DND-41 (cell line): ENCODE measurements around the gene NF2.

Experiments
- ATAC-seq: fragments of 200-7000 bp; cut with Tn5 transposase; 3 replicates; pipeline ENCODE4 v1.9.1; 2021; ENCODE audit warnings: low read depth; ENCODE audit not compliant: insufficient read depth
- DNase-seq: peaks from one replicate; pipeline ENCODE4 v3.0.0-alpha.2; 2020
- H2AFZ ChIP-seq: 2 replicates; pipeline ENCODE4 v1.6.0; 2012; ENCODE audit warnings: low read depth, low read length
- H3K27ac ChIP-seq: 2 replicates; pipeline ENCODE4 v1.5.1; 2012; ENCODE audit warnings: low read length, inconsistent platforms
- H3K27me3 ChIP-seq: fragments of 200-600 bp; sonication (generic); 2 replicates; pipeline ENCODE4 v1.6.0; 2012; ENCODE audit warnings: low read length, mild to moderate bottlenecking, inconsistent platforms; ENCODE audit not compliant: insufficient read depth, poor library complexity
- H3K36me3 ChIP-seq: 2 replicates; pipeline ENCODE4 v1.5.1; 2012; ENCODE audit warnings: low read length, inconsistent platforms; ENCODE audit not compliant: insufficient read depth
- H3K4me1 ChIP-seq: 2 replicates; pipeline ENCODE4 v1.5.1; 2012; ENCODE audit warnings: mild to moderate bottlenecking, low read length; ENCODE audit not compliant: insufficient read depth
- H3K4me2 ChIP-seq: 2 replicates; pipeline ENCODE4 v1.6.0; 2012; ENCODE audit warnings: mild to moderate bottlenecking, moderate library complexity, low read length, inconsistent platforms; ENCODE audit not compliant: insufficient read depth
- H3K4me3 ChIP-seq, 2 experiments: fragments of 200-600 bp in 1 of 2; shearing (Covaris generic) in 1 of 2; 2 replicates each; pipeline ENCODE4 v1.5.1; 2012 to 2016; ENCODE audit warnings: inconsistent platforms in 2 of 2, low read length in 2 of 2, mild to moderate bottlenecking in 2 of 2, low read depth in 1 of 2, moderate library complexity in 1 of 2
- H3K79me2 ChIP-seq: 2 replicates; pipeline ENCODE4 v1.6.0; 2012; ENCODE audit warnings: low read length, inconsistent platforms; ENCODE audit not compliant: insufficient read depth
- H3K9ac ChIP-seq: 2 replicates; pipeline ENCODE4 v1.6.0; 2012; ENCODE audit warnings: low read depth, mild to moderate bottlenecking, inconsistent platforms, low read length, moderate library complexity
- H3K9me3 ChIP-seq: 2 replicates; pipeline ENCODE4 v1.5.1; 2012; ENCODE audit warnings: low read length, moderate library complexity, mild to moderate bottlenecking, inconsistent platforms; ENCODE audit not compliant: insufficient read depth, severe bottlenecking
- H4K20me1 ChIP-seq: 2 replicates; pipeline ENCODE4 v1.6.0; 2012; ENCODE audit warnings: low read length; ENCODE audit not compliant: insufficient read depth
- EZH2 ChIP-seq: IDR thresholded peaks from 3 replicates; pipeline ENCODE4 v1.6.1; 2012; ENCODE audit warnings: borderline replicate concordance, low read depth, mild to moderate bottlenecking, moderate library complexity, low read length, inconsistent platforms; ENCODE audit not compliant: severe bottlenecking
- TF ChIP-seq, protein P1 (sequence below): IDR thresholded peaks from 2 replicates; pipeline ENCODE4 v1.5.1; 2012; ENCODE audit warnings: borderline replicate concordance, low read length, moderate library complexity, mild to moderate bottlenecking; ENCODE audit not compliant: poor library complexity, severe bottlenecking; ENCODE audit errors: extremely low read depth

Gene NF2

DNA sequence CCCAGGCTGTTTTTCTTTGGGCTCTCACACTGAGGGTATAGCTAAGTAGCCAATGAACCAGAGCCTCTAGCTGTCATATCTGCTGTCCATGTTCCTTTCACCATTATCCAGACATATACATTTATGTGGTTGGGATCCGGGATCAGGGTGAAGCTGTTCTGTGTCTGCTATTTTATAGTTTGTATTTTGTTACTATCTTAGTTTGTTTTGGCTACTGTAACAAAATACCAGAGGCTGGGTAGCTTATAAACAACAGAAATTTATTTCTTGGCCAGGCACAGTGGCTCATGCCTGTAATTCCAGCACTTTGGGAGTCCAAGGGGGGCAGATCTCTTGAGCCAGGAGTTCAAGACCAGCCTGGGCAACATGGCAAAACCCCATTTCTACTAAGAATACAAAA lies 75.9 kb downstream of the NF2 start:
- TF ChIP-seq EZH2, result no peak
- TF ChIP-seq, protein P1, sequence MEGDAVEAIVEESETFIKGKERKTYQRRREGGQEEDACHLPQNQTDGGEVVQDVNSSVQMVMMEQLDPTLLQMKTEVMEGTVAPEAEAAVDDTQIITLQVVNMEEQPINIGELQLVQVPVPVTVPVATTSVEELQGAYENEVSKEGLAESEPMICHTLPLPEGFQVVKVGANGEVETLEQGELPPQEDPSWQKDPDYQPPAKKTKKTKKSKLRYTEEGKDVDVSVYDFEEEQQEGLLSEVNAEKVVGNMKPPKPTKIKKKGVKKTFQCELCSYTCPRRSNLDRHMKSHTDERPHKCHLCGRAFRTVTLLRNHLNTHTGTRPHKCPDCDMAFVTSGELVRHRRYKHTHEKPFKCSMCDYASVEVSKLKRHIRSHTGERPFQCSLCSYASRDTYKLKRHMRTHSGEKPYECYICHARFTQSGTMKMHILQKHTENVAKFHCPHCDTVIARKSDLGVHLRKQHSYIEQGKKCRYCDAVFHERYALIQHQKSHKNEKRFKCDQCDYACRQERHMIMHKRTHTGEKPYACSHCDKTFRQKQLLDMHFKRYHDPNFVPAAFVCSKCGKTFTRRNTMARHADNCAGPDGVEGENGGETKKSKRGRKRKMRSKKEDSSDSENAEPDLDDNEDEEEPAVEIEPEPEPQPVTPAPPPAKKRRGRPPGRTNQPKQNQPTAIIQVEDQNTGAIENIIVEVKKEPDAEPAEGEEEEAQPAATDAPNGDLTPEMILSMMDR, result no peak
- no peak for ATAC-seq
- H3K36me3 ChIP-seq, result peaks cover 95% of the 10 kb centered on the region

DNA sequence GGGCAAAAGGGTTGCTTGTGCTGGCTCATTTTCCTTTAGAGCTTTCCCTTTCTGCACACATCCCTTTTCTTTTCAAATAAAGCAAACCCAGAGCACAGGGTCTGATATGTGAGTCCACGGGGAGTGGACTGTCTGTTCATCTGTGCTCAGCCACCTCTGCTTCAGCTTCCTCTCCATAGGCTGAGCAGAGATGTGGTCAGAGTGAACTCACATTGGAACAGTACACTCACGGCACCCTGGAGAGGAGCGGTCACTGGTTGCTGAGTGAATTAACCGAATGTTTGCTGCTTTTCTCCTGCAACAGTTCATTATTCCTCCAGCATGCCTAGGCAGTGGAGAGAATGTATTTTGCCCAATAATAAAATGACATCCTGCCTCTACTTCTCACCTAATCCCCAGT lies 80.1 kb downstream of the NF2 start:
- H3K27me3 ChIP-seq, result no peaks in the 10 kb centered on the region
- H3K36me3 ChIP-seq, result peaks cover 90% of the 10 kb centered on the region
- DNase-seq, result no peak
- no peaks in the 10 kb centered on the region for H3K9me3 ChIP-seq
- H3K79me2 ChIP-seq, result no peaks in the 10 kb centered on the region
- H3K27ac ChIP-seq, result no peak overlapping the region
- no peak overlapping the region for H3K9ac ChIP-seq
- ATAC-seq, result no peak
- H4K20me1 ChIP-seq, result no peaks in the 10 kb centered on the region
- no peaks in the 10 kb centered on the region for H3K4me1 ChIP-seq
- TF ChIP-seq, protein P1, result no peak
- no peak overlapping the region for H3K4me2 ChIP-seq
- H3K4me3 ChIP-seq, result no peak overlapping the region
- H2AFZ ChIP-seq, result no peak overlapping the region

More for the DNA sequence above, 75.9 kb downstream of the NF2 start:
- Histone ChIP-seq H3K27ac (no peak overlapping the region), H2AFZ (no peak overlapping the region), H4K20me1 (no peaks in the 10 kb centered on the region), H3K4me1 (no peaks in the 10 kb centered on the region), H3K4me2 (no peak overlapping the region), H3K79me2 (no peaks in the 10 kb centered on the region), H3K9ac (no peak overlapping the region), H3K27me3 (no peaks in the 10 kb centered on the region), H3K4me3 (no peak overlapping the region), H3K9me3 (no peaks in the 10 kb centered on the region)
- DNase-seq, result no peak

DNA sequence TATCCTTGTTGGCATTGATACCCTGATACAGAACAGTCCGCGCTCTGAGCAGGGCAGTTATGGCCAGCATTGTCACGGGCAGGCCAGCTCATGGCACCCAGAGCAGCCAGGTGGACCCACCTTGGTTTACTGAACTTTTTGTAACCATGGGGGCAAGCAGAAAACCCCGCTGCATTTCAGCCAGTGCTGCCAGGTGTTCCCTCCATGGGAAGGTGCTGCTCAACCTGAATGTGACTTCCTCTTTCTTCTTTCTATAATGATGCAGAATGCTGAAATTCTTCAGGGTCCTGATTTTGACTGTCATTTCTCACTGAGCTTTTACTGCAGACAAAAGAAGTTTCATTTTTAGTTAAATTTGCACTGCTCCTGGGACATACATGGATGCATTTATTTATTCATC lies 80.8 kb downstream of the NF2 start:
- Histone ChIP-seq H3K9me3 (no peaks in the 10 kb centered on the region), H3K36me3 (peaks cover 83% of the 10 kb centered on the region), H3K27me3 (no peaks in the 10 kb centered on the region), H3K79me2 (no peaks in the 10 kb centered on the region), H3K9ac (no peak overlapping the region), H3K4me2 (no peak overlapping the region), H3K4me1 (no peaks in the 10 kb centered on the region), H4K20me1 (no peaks in the 10 kb centered on the region), H2AFZ (no peak overlapping the region), H3K4me3 (no peak overlapping the region), H3K27ac (no peak overlapping the region)
- ATAC-seq (no peak), DNase-seq (no peak)
- TF ChIP-seq EZH2, result no peak
- TF ChIP-seq, protein P1, result no peak
